ENCODE data around the gene UBE2V1. TPM values are rescaled to one million over a fixed set of nuclear protein-coding genes. Genes with fewer than 3 reads are reported as not detected.

The UBE2V1 gene
- total and polyA plus RNA-seq, 10 of the 15 experiments (the other 5 are each of a cell fraction or from before 2014, with no cell fraction given) = 51.8 to 219 (median 141) TPM

DNA sequence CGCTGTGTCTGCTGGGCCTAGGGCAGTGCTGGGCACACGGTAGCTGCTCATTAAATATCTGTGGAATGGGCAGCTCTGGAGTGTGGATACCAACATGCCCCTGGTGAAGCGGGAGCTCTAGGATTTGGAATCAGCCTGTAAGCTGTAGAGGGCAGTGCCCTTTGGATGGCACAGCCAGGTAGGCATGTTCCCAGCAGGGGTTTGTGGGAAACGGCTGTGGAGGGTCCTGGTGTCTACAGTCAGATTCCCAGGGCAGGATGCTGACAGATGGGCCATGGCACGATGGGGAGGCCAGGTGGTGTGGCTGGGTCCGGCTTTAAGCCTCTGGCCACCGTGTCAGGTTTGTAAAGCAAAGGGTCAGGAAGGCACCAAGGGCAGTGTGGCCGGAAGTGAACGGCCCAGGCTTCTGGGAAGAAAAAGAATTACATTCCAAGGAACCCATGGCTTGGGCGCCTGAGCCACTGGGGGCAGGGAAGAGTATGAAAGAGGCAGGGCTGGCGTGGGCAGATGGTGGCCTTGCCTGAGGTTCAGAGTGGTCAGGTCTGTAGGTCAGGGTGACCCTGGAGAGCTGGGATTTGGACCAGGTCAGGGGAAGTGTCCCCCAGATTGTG lies 44.8 kb downstream of the UBE2V1 start:
- DNase-seq (ENCODE audit: low read depth, low spot score) (no peak), FAIRE-seq (no peak), ATAC-seq (no peak)
- POLR2A ChIA-PET = no interaction called here
- no TSS peak for BruUV-seq (replicated peaks)
- Histone ChIP-seq H3K27ac (ENCODE audit: control insufficient read depth, insufficient read depth) (no peak overlapping the region), H3K9ac (ENCODE audit: control insufficient read depth, insufficient read depth, low read length) (no peak overlapping the region), H3K9me3 (replicated peaks; ENCODE audit: control insufficient read depth, insufficient read depth, low read length) (no peaks in the 10 kb centered on the region), H3K4me1 (ENCODE audit: control insufficient read depth, insufficient read depth, low read length) (peaks cover 5% of the 10 kb centered on the region), H3K4me2 (ENCODE audit: control insufficient read depth, insufficient read depth) (no peak overlapping the region), H3K27me3 (replicated peaks in 1 of 2; ENCODE audit: control insufficient read depth in 2 of 2, insufficient read depth in 2 of 2, low read length in 1 of 2) (no peaks in the 10 kb centered on the region), H3K79me2 (ENCODE audit: control insufficient read depth, insufficient read depth, low read length) (no peaks in the 10 kb centered on the region), H4K20me1 (ENCODE audit: control insufficient read depth, insufficient read depth) (no peaks in the 10 kb centered on the region), H2AFZ (ENCODE audit: control insufficient read depth, low read depth, low read length) (no peak overlapping the region), H3K4me3 (no peak overlapping the region), H3K36me3 (ENCODE audit: control insufficient read depth in 2 of 2, insufficient read depth in 2 of 2, low read length in 1 of 2) (no peaks in the 10 kb centered on the region)
- TF ChIP-seq, protein P1, sequence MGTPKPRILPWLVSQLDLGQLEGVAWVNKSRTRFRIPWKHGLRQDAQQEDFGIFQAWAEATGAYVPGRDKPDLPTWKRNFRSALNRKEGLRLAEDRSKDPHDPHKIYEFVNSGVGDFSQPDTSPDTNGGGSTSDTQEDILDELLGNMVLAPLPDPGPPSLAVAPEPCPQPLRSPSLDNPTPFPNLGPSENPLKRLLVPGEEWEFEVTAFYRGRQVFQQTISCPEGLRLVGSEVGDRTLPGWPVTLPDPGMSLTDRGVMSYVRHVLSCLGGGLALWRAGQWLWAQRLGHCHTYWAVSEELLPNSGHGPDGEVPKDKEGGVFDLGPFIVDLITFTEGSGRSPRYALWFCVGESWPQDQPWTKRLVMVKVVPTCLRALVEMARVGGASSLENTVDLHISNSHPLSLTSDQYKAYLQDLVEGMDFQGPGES (IDR thresholded peaks at IDR 0.05) = no peak
- intact Hi-C loops (cut with micrococcal nuclease; ENCODE audit: unreplicated experiment) = no loop called here
- WGBS (ENCODE audit: insufficient coverage, insufficient replicate concordance, low lambda C conversion rate, missing lambda C conversion rate) = 19% methylated on average over 11 of the region's 11 CpGs
- SMC1A ChIA-PET (ENCODE audit: uncharacterized antibody, unreplicated experiment) = interaction anchor here (2.1 to 5.8 kb wide), 2 partner anchors 79 to 88 kb away, joined by 6 to 93 read pairs; no protein-coding TSS in a partner anchor
- in situ Hi-C loops (cut with MboI) = no loop called here
- RAD21 ChIA-PET (ENCODE audit: unreplicated experiment) = interaction anchor here (3.9 to 9.0 kb wide), 2 partner anchors 68 to 89 kb away, joined by 40 to 234 read pairs; partner anchors contain the start of gene SNAI1
- CTCF ChIA-PET = interaction anchor here (0.6 to 10.1 kb wide), 4 partner anchors 79 to 135 kb away, joined by 3 to 369 read pairs (median 18); partner anchors contain the start of gene SNAI1

DNA sequence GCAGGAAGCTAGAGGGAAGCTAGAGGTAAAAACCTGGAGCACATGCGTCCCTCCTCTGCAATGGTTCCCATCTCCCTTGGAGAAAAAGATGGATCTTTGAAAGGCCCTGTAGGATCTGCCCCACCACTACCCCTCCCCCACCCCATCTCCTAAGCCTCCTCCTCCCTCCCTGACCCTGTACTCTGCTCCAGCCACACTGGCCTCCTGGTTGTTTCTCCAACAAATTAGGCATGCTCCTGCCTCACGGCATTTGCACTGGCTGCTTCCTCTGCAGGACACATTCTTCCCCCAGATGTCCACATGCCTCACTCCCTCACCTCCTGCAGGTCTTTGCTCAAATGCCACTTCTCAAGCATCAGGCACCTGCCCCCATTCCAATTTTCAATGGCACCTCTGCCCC lies 45.5 kb downstream of the UBE2V1 start:
- Histone ChIP-seq H4K20me1 (ENCODE audit: control insufficient read depth, insufficient read depth) (no peaks in the 10 kb centered on the region), H3K79me2 (ENCODE audit: control insufficient read depth, insufficient read depth, low read length) (no peaks in the 10 kb centered on the region), H3K4me2 (ENCODE audit: control insufficient read depth, insufficient read depth) (no peak overlapping the region), H3K9ac (ENCODE audit: control insufficient read depth, insufficient read depth, low read length) (no peak overlapping the region), H3K36me3 (ENCODE audit: control insufficient read depth in 2 of 2, insufficient read depth in 2 of 2, low read length in 1 of 2) (no peaks in the 10 kb centered on the region), H3K4me1 (ENCODE audit: control insufficient read depth, insufficient read depth, low read length) (peaks cover 5% of the 10 kb centered on the region), H3K9me3 (replicated peaks; ENCODE audit: control insufficient read depth, insufficient read depth, low read length) (no peaks in the 10 kb centered on the region), H3K27me3 (replicated peaks in 1 of 2; ENCODE audit: control insufficient read depth in 2 of 2, insufficient read depth in 2 of 2, low read length in 1 of 2) (no peaks in the 10 kb centered on the region), H3K27ac (ENCODE audit: control insufficient read depth, insufficient read depth) (no peak overlapping the region), H2AFZ (ENCODE audit: control insufficient read depth, low read depth, low read length) (no peak overlapping the region), H3K4me3 (no peak overlapping the region)
- DNase-seq (ENCODE audit: low read depth, low spot score) = no peak
- SMC1A ChIA-PET (ENCODE audit: uncharacterized antibody, unreplicated experiment) = interaction anchor here (5.8 kb wide), 1 partner anchor 87 kb away, joined by 93 read pairs; no protein-coding TSS in a partner anchor
- WGBS (ENCODE audit: insufficient coverage, insufficient replicate concordance, low lambda C conversion rate, missing lambda C conversion rate) = 39% methylated on average over 2 of the region's 2 CpGs
- CTCF ChIA-PET = interaction anchor here (2.3 to 10.1 kb wide), 3 partner anchors 86 to 89 kb away, joined by 11 to 369 read pairs (median 12); partner anchors contain the start of gene SNAI1
- FAIRE-seq = no peak
- BruUV-seq (replicated peaks) = no TSS peak
- POLR2A ChIA-PET = no interaction called here
- no peak for ATAC-seq
- RAD21 ChIA-PET (ENCODE audit: unreplicated experiment) = interaction anchor here (1.0 to 9.0 kb wide), 2 partner anchors 82 to 88 kb away, joined by 3 to 234 read pairs; partner anchors contain the start of gene SNAI1
- intact Hi-C loops (cut with micrococcal nuclease; ENCODE audit: unreplicated experiment) (no loop called here), in situ Hi-C loops (cut with MboI) (no loop called here)
- TF ChIP-seq NRF1 (conservative IDR thresholded peaks at IDR 0.05; ENCODE audit: low read depth, low read length) (no peak), NFIC (IDR thresholded peaks at IDR 0.05; ENCODE audit: low read depth, low read length) (no peak), POLR2AphosphoS5 (IDR thresholded peaks at IDR 0.05; ENCODE audit: low read length) (no peak), HCFC1 (IDR thresholded peaks at IDR 0.05; ENCODE audit: low read length) (no peak), NR2C1 (IDR thresholded peaks at IDR 0.05) (no peak), SMAD5 (IDR thresholded peaks at IDR 0.05; ENCODE audit: low read depth) (no peak), ELK1 (IDR thresholded peaks at IDR 0.05; ENCODE audit: low read depth, low read length) (no peak), HDGF (IDR thresholded peaks at IDR 0.05) (no peak), NFYA (IDR thresholded peaks at IDR 0.05; ENCODE audit: borderline replicate concordance, low read depth, low read length) (no peak), SUPT20H (IDR thresholded peaks at IDR 0.05; ENCODE audit: borderline replicate concordance, control insufficient read depth, low read depth, low read length) (no peak)
- TF ChIP-seq, protein P2, sequence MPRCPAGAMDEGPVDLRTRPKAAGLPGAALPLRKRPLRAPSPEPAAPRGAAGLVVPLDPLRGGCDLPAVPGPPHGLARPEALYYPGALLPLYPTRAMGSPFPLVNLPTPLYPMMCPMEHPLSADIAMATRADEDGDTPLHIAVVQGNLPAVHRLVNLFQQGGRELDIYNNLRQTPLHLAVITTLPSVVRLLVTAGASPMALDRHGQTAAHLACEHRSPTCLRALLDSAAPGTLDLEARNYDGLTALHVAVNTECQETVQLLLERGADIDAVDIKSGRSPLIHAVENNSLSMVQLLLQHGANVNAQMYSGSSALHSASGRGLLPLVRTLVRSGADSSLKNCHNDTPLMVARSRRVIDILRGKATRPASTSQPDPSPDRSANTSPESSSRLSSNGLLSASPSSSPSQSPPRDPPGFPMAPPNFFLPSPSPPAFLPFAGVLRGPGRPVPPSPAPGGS (IDR thresholded peaks at IDR 0.05; ENCODE audit: borderline replicate concordance, insufficient read depth, low read depth, low read length, poor library complexity, severe bottlenecking) = no peak

Data from GM12878 (cell line).